CD1c-positive myeloid dendritic cell (primary cell): ENCODE measurements around the gene SPAG7.

Source experiments
- DNase-seq: peaks from one replicate; pipeline ENCODE4 v3.0.0-alpha.2; 2016; ENCODE audit errors: extremely low spot score

Gene SPAG7, protein sequence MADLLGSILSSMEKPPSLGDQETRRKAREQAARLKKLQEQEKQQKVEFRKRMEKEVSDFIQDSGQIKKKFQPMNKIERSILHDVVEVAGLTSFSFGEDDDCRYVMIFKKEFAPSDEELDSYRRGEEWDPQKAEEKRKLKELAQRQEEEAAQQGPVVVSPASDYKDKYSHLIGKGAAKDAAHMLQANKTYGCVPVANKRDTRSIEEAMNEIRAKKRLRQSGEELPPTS

DNA sequence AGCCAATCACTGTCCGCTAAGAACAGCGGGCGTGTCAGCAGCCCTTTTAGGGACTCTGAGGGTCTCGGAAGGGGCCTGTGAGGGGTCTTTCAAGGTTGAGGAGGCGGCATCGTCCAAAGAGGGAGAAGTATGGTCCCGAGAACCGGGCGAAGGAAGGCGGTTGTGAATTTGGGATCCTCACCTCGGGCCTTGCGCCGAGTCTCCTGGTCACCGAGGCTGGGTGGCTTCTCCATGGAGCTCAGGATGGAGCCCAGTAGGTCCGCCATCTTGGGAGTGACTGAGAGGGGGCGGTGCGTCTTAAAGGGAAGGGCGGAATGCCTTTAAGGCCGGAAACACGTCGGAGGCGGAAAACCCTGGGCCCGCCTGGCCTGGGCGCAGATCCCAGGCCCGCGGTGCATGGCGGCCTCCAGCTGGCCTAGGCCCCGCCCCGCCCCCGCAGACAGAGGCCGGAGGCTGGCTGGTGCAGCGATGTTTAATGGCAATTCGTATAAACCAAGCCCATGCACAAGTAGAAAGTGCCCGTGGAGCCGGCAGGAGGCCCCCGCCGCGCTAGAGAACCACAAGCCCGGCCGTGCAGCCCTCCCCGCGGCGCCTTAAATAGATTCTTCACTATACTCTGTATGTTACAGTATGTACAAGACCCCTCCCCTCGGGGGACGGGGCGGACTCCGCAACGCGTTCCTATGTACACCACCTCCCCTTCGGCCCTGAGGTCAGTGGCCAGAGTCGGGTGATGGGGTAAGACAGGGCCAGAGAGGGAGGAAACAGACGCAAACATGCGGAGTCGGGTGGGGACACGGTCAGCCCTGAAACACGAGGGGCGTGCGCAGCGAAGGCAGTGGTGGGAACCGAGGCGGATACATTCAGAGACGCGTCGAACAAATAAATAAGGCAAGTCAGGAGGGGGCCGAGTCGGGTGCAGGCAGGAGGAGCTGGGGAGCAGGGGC, at the start of gene SPAG7:
Gene SPAG7, minus strand, starts transcription at position 279 of the 947 bp plus-strand sequence. Its CDS starts 13 bp downstream, at position 266.
- peak; percentile 98 for DNase-seq

DNA sequence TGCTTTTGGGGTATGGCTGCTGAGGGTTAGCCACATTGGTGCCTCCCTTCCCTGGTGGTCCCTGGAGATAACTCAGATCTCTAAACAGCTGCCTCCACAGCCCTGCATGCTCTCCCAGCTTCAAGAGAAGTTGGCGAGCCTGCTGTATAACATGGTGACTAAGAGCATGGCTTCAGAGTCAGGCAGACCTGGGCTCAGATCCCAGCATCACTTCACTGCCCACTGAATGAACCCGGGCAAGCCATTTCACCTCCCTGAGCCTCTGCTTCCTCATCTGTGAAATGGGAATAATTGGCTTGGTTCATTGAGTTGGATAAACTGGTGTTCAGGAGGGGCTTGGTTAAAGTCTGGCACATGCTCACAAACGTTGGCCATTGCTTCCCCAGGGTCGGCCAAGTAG, 46.7 kb upstream of the SPAG7 start:
- DNase-seq = no peak

DNA sequence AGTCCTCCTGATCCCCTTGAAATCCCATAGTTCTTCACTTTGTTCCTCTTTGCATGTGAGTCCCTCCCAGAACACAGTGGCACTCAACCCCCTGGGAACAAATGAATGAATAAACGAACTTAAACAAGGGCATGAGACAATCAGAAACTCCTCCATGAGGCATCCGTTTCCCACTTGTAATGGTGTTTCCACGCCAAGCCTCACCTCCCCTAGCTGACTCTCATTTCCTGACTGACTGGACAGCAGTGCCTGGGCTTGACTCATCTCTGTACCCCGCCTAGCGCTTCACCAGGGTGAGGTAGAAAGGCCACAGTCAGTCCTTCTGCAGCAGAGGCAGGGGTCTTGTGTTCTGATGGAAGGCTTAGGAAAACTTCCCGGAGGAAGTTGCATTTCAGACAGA, 44.3 kb upstream of the SPAG7 start:
- DNase-seq = no peak

DNA sequence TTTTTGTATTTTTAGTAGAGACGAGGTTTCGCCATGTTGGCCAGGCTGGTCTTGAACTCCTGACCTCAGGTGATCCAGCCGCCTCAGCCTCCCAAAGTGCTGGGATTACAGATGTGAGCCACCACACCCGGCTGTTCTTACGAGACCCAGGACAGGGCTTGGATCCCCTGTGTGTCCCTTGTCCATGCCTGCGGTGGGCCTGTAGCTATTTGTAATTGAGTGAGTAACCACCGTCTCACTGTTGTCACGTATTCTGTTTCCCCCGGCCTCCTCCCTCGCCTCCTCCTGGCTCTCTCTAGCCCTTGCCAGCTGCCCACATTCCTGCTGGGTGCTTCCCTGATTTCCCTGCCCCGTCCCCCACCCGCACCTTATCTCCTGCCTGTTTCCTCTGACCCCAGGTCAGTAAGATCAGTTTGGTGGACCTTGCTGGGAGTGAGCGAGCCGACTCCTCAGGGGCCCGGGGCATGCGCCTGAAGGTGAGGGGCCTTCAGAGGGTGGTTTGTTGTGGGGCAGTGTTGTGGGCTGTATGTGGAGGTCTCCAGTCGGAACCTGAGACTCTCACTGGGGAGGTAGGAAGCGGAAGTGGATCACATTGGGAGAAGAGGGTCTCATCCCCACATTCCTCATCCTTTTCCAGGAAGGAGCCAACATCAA, 35.7 kb upstream of the SPAG7 start:
- DNase-seq = no peak

DNA sequence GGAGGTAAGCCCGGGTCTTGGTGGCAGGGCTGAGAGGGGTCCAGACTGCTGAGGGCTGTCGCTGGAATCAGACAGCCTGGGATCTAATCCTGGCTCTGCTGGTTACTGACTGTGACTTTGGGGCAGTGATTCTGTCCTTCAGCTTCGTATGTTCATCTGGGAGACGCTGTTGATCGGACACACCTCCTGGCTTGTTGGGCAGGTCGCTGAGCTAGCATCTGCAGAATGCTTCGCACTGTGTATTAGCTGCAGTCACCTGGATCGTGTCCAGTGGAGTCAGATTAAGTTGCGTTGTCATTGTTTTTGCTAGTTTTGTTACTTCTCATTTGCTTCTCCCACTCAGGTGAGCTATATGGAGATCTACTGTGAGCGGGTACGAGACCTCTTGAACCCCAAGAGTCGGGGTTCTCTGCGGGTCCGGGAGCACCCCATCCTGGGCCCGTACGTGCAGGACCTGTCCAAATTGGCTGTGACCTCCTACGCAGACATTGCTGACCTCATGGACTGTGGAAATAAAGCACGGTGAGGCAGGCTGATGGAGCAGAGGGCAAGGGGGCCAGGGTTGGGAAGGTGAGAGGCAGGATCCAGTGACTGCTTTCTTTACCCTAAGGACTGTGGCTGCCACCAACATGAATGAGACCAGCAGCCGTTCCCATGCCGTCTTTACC, 34.6 kb upstream of the SPAG7 start:
- no peak for DNase-seq

DNA sequence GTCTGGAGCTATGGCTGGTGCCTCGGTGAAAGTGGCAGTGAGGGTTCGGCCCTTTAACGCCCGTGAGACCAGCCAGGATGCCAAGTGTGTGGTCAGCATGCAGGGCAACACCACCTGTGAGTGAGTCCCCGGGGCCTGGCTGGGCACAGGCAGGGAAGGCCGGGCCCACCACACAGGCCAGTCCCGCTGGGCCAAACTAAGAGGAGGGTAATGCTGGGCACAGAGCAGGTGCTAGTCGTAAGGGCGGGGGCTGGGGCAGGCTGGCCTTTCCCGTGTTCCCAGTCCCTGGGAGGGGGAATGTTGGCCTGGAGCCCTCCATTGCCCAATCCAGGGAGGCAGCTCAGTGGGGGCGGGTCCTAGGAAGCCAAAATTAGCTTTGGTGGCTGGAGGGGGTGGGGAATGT, 32.6 kb upstream of the SPAG7 start:
- DNase-seq = no peak

DNA sequence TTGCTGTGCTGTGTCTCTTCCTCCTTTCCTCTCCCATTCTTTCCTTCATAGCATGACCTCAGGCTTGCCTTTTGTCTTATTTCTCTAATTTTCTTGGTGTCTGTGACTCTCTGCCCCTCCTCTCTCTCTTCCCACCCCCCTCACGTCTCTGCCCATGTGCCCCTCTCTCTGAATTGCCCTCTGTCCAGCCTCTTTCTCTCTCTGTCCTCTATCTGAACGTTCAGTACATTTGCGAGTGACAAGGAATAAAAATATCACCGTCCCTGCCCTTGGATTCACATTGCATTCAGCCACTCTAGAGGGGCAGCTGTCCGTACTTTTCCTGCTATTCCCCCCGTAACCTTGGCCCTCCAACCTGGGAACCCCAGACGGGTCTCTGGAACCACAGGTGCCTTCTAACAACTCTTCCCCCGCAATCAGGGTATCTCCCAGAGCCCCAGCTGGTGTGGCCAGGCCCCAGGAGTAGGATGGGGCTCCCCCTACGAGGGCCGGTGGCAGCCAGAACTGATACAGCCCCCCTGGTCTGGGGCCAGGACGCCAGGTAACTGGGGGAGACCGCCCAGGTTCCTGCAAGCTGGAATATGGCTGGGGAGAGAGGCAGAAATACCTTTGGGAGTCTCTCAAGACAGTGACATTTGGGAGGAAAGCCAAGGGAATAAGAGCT, 31.9 kb upstream of the SPAG7 start:
- no peak for DNase-seq

DNA sequence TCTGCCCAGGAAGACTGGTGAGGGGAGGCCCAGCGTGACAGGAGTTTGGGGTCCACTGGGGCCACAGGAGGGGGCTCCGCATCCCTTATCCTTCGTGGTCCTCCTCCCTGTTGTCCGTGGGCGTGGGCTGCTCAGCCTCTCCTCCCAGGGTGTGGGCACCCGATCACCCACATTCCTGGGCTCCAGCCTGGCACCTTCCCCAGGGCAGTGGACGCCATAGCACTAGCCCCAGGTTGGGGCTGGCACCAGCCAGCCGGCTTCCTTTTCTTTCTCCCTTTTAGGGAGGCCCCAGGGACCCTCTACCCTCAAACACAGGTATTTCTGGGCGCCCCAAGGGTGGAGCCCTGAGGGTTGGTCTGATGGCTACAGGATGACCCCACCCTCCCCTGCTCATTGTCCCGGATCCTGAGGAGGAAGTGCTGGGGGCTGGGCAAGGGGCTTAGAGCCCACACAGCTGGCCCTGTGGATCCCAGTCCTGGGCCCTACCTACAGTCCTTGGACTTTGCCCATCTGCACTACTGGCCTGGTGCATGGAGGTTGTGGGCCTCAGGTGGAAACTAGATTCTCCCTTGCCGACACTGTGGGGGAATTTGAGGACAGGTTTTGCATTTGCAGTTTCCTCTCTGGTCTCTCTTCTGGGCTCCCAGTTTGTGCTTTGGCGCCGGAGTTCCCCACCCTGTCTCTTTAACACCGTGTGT, 31.3 kb upstream of the SPAG7 start:
- no peak for DNase-seq

DNA sequence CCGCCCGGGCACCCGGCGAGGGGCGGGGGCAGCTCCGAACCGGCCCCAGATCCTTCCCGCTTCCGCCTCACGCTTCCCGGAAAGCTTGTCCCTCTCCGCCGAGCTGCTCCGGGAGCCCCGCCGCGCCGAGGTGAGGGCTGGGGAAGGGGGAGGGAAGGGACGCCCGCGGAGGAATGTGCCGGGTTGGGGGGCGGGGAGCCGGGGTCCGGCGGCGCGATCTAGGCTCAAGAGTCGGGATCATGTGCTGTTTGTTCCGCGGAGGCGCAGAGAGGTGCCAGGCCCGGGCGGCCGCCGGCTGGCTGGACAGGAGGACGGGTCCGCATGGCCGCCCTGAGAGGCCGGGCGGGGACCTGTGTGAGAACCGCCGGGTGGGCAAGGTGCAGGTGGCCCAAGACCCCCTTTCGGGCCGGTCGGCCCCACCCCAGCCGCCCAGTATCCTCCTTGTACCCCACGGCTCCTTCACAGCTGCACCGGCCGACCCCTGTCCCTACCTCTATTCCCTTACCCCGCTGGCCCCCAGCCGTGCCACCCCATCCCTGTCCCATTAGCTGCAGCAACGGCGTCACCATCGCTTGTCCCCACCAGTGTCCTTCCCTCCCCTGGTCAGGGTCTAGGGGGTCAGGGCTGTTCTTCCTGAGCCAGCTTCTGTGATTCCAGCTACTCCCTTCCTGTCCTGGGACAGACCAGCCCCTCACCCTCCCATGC, 30.6 kb upstream of the SPAG7 start:
- DNase-seq = no peak

DNA sequence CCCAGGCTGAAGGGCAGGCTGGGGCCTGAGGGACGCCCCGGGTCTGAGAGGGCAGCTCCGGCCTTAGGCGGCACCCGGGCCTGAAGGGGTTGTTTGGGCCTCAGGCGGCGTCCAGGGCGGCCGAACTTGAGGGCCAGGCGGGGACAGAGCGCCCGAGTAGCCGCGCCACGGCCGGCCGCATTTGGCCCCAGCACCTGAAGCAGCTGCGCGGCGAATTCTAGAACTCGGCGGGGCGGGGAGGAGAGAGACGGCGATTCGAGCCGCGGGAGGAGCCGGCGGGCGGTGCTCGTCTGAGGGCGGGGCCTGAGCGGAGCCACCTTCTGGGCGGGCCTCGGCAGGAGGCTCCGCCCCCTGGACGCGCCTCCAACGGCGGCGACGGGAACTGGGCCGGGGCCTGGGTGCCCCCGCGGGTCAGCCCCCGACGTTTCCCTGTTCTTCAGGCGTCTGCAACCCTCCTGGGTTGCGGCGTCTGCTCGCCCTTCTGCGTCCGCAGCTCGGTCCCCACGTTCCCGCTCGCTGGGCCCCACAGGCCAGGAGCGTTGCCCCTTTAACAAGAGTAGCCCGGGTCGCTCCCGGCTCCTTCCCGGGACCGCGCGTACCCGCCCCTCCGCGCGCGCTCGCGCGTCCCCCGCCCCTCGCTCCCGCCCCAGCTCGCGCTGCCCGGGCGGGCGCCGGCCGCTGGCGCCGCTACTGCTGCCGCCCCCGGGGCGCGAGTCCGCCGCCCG, 29.8 kb upstream of the SPAG7 start, which contains the start of the genes INCA1 and KIF1C:
Gene INCA1, minus strand, starts transcription at position 221 of the 725 bp plus-strand sequence. CDS start 3,085 bp downstream, outside the sequence.
Gene KIF1C, plus strand, starts transcription at position 649 of the 725 bp plus-strand sequence. CDS start 2,297 bp downstream, outside the sequence.
- peak; percentile 96 for DNase-seq

DNA sequence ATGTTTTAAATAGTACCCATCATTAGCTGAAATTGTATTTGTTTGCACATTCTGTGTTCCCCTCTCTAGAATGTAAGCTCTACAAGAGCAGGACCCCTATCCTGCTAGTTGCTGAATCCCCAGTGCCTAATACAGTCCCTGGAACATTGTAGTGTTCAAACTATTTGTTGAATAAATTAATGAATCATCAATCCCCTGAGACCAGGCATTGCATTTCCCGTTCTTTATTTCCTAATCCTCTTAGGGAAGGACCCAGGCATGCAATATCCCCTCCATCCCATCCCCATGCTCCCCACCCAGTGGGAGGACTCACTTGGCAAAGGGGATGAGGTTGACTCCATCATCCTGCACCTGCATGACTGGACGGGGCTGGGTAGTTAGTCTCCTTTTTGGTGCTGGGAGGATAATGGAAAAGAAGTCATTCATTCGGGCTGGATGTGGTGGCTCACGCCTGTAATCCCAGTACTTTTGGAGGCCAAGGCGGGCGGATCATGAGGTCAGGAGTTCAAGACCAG, 26.5 kb upstream of the SPAG7 start:
- no peak for DNase-seq

DNA sequence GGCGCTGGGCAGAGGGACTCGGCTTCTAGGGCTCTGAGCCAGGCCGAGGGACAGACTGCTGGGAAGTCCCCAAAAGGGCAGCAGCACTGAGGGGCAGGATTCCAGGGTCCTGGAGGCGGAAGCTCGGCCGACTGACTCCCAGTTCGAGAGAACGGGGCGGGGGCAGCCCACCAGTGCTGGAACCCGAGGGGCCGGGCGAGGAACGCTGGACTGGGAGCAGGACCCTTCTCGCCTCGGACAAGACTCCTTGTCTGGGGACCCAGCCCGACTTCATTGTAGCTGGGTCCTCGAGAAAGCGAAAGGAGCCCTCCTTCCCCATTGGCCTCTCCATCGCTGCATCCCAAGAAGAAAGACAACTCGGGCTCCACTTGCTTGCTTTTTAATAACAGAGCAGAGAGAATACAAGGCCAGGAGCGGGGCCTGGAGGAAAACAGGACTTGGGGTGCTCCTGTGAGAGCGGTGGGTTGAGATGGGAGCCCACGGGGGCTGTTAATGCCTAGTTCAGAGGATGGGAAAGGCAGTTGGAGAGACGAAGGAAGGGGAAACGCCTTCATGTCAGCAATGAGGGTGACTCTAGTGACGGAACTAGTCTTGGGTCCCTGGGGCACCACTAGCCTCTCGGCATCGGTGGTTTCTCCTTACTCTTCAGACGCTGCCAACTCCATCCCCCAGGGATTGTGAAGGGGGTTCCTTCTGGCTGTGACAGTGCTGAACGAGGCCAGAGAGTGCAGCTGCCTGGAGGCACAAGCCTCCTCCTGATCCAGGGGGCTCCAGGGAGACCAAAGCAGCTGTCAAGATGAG, 20.4 kb upstream of the SPAG7 start:
- peak; percentile 18 for DNase-seq

DNA sequence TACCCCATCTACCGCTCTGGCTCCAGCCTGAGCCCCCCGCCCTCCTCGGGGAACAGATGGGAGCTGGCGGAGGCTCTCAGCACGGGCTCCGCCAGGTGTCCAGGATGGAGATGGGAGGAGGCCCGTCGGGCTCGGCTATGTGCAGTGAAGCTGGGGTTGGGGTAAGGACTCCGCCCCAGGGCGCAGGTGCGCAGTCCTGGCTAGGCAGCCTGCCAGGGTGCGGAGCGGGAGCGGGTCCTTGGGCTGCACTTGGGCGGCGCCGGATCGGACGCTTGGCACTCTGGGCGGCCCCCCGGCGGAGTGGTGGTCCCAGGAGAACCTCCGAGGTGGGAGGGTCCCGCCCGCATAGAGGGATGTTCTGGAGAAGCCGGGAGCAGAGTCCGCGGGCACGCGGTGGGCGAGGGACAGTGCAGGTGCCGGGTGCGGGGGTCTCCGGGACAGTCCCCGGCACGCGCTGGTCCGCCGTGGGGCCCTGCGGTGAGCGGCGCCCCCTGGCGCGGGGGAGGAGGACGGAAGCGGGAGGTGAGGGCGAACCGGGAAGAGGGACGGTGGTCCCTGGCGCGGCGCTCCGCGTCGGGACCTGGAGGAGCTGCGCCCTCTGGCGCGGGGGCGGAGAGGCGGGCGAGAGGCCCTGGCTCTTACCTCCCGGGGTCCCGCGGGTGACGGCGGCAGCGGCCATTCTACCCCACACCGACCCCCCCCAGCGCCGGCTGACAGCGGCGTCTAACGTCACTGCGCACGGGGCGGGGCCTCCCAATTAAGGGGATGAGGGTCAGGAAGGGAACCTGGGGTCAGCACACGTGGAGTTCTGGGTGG, 19.5 kb upstream of the SPAG7 start, which contains the start of gene CAMTA2:
Gene CAMTA2, minus strand, starts transcription at position 725 of the 816 bp plus-strand sequence. CDS start 1,453 bp downstream, outside the sequence.
- DNase-seq = peak; percentile 86

DNA sequence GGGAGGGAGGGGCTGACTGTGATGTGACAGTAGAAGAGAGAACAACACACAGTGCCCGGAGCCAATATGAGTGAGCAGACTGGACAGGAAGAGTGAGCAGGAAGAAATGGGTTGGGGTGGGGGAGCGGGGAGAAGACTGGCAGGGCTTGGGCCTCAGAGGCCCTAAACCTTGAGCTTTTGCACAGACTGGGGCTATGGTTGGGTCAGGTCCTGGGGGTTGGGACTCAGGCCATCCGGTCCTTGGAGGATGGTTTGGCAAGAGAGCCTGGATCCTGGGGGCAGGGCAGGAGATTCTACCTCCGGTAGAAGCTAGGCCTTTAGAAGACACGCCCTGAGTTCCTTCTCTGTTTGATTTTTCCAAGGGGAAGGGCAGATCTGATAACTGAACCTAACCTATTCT, 18.8 kb upstream of the SPAG7 start:
- peak; percentile 15 for DNase-seq

DNA sequence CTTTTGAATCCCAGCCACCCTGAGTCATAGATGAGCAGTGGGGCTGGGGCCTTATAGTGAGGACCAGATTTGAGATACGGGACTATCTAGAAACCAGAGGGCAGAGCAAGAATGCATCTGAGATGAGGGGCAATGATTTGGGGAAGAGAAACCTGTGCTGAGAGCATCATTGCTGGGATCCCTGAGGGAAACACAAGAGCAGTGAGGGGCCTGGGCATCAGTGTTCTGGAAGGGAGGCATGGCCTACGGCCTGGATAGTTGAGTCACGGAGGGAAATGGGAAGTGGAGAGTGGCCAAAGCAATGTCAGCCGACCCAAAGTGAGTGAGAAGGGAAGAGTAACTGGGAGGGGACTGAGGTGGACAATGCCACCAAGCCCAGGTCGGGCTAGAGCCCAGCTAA, 14.7 kb upstream of the SPAG7 start:
- DNase-seq = peak; percentile 38

DNA sequence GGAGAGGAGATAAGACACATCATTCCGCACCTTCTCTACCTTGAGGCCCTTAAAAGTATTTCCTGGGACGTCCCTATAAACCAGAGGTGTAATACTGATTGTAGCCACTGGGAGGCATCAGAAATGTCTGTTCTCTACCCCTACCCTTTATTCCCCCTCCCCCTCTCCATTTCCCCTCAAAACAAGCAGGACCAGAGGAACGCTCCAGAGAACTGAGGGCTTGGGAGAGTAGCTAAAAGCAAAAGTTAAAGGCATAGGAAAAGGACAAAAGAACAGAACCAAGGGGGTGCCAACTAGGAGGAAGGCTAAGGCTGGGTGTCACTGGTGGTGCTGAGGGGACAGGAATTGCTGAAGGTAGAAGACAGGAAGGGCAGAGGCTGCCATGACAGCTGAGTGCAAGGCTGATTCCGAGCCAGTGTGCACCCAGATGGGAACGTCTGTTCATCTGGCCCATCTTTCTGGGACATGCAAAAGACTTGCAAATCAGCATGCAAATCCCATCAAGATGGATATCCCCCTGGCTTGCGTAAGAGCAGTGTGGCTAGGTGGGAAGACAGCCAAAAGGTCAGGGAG, 13.1 kb upstream of the SPAG7 start:
- peak; percentile 58 for DNase-seq

DNA sequence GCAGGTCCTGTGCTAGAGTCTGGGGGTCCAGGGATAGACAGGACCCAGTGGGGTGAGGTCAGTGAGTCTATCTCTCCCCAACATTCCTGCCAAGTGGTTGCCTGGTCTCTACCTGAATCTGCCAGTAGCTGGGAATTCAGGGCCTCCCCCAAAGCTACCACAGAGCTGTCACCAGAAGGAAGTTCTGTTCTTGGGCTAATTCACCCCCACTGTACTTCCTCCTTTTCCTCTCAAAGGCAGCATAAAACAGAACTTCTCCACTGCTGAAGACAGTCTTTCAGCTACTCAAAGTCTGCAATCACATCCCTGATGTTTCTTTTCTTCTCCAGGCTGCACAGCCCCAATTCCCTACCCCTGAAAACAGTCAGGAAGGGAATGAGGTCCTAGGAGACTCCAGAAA, 11.1 kb upstream of the SPAG7 start:
- DNase-seq = peak; percentile 75
